Measurements from ENCODE around the gene ZNF600.

GRCh38 chr19:52741951-52742485 lies 44.6 kb downstream of the ZNF600 start:
- TF ChIP-seq CTCF (IDR thresholded peaks at IDR 0.05; ENCODE audit: insufficient read depth, low read depth, low read length) (no peak), EZH2 (IDR thresholded peaks at IDR 0.05; ENCODE audit: insufficient read depth, low read length) (no peak)

All from astrocyte (in vitro differentiated cells and primary cell).